Epithelial cell of prostate (primary cell): ENCODE data around the gene SIGLEC7.
"Not testable (repeated sequence)": the region's sequence is repeated elsewhere in the genome, so short reads cannot be mapped to it uniquely, and the experiment has no call there.

Experiments
- DNase-seq: peaks from one replicate; pipeline ENCODE4 v3.0.0-alpha.2; 2011; ENCODE audit warnings: low read depth, low spot score
- H3K27ac ChIP-seq: fragments of 450-650 bp; 2 replicates; pipeline ENCODE4 v1.5.1; 2017; ENCODE audit warnings: mild to moderate bottlenecking

Gene SIGLEC7

DNA sequence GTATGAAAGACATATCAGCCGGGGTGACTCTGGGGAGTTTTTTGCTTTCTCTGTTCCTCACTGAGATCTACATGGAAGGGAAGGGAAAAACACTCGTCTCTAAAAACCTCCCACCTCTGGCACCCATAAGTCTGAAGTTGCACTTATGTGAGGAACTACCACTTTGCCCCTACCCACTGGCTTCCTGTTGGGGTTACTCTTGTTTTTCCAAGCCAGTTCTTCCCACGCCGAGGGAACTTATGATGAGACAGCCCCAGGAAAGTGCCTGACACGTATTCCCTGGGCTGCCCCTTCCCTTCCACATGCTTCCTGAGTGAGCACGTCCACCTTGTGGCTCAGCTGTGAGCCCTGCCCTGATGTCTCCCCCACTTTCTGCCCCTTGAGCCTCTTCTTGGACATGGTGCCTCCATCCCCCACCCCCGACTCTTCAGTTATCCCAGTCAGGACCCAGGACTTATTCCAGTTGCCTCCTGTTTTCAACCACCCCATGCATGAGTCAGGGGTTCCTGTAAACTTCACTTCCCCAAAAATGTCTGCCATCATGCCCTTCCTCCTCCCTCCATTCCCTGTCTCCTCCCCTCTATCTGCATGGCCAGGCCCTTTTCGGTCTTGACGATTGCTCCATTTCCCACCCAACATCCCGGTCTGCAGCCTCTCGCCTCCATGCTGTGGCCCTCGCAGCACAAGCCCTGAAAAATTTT, 5.1 kb upstream of the SIGLEC7 start:
- no peak for DNase-seq
- H3K27ac ChIP-seq = no peak overlapping the region

DNA sequence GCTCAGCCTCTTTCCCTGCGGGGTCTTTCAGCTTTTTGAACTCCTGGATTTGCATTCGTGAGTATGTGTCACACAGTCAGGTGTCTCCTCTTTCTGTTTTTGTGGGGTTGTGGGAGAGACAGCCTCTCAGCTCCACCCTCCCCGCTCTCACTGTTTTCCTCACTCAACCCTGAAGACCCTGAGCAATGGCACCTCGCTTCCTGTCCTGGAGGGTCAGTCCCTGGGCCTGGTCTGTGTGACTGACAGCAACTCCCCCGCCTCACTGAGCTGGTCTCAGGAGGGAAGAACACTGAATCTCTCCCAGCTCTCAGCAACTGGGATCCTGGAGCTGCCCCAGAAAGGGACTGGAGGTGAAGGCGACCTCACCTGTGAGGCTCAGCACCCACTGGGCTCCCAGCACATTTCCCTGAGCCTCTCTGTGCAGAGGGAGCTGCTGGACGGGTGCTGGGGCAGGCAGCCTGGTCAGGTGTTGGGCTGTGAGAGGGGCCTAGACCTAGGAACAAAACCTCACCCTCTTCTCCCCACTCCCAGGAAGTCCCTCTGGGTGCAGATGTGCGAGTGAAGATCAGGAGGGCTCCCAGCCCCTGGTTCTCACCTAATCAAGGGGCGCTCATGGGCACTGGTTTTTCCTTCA, 4.2 kb upstream of the SIGLEC7 start:
- no peak overlapping the region for H3K27ac ChIP-seq
- no peak for DNase-seq

DNA sequence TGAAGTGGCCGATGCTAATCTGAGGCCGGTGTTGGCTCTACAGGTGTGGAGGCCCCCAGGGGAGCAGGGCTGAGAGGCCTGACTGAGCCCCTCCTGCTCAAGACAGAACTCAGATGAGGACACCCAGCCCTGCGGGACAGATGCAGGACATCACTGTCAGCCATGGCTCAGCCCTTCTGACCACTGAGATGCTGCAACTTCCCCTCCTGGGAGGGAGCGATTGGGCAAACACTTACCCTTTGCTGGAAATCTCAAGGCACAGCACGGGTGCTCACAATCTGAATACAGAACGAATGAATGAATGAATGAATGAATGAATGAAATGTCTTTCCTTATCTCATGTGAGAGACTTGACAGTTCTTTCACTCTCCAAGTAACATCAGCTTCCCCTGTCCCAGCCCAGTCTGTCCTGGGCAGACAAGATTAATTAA, 3.5 kb upstream of the SIGLEC7 start:
- no peak overlapping the region for H3K27ac ChIP-seq
- DNase-seq = no peak

DNA sequence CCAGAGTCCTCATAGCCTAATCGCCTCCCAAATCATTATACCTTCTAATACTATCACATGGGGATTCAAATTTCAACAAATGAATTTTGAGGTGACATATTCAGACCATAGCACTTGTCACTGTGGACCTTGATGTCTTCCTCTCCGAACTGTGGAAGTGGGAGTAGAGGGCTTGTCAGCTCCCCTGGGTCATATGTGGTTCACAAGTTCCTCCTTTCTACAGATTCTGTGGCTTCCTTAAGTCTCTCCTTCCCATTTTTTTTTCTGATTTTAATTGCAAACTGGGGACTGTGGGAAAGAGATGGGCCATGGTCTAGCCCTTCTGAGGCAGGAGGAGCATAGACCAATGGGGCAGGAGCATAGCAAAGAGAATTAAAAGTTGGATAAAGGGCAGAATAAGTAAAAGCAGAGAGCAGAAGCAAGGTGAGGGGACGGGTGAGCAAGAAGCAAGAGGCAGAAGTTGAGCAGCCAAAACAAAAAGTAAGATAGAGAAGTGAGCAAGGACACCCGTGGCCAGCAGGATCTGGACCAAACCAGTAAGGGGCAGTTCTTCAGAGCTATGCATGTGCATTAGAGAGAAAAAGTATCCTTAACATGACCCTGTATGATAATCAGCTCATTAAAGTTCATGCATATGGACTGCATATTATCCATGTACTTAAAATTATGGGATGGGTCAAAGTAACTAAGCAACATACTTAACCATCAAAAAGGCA, 2.6 kb upstream of the SIGLEC7 start:
- H3K27ac ChIP-seq = no peak overlapping the region

DNA sequence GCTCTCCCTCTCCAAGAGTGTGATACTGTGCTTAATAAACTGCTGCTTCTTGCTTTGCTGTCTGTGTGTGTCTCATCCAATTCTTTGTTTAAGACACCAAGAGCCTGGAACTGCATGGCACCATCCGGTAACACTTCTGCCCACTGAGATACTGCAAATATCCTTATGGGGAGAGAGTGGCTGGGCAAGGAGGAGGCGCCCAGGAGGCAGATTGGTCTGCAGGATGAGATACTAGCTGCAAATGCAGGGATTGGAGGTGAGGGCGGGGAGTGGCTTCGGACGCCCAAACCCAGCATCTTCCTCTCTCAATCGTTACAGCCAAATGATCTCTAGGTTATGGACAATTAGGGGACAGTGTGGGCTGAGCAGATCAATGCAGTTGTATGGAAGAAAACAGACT, 1.7 kb upstream of the SIGLEC7 start:
- DNase-seq = no peak
- no peak overlapping the region for H3K27ac ChIP-seq

More for the DNA sequence above, 2.6 kb upstream of the SIGLEC7 start:
- no peak for DNase-seq

DNA sequence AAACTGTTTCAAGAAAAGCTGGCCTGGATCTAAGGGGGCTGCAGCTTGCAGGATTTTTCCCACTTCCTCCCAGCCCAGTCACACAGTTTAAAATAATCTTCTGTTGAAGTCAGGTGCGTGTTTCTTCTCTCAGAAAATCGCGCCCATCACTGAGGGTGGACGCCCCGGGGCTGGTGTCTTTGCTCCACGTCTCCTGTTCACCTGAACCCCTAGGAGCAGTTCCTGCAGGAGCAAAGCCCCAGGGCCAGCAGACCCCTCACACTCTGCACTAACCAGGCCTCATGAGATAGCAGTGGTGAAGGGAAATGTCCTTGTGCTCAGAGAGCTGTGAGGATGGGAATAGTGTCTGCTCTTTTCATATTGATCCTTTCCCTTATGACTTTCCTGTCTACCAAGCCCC, 920 bp upstream of the SIGLEC7 start:
- H3K27ac ChIP-seq = no peak overlapping the region
- no peak for DNase-seq

DNA sequence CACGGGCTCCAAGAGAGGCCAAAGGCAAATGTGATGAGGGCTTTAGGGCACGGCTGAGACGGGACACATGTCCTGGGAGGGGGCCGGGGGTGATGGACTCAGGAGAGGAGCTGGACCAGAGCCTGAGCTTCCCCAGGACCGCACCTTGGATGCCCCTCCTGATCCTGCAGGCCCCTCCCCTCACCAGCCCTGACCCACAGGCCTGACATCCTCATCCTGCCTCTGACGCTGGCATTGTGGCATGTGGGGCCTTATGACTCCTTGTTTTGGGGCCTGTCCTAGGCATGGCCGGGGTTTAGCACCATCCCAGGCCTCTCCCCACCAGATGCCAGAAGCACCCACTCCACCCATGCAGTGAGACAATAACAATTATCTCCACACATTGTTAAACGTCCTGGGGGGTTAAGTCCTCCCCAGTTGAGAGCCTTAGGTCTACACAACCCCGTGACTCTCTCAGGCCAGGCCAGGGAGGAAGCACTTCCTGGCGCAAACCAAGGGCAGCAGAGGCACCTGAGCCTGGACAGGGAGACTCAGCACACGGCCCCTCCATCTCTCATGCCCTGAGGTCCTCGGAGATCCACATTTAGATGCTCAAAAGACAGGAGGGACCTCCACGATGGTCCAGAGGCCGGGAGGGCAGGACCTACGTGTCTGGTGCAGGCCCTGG, 841 bp downstream of the SIGLEC7 start:
- not testable (repeated sequence) for DNase-seq, H3K27ac ChIP-seq

DNA sequence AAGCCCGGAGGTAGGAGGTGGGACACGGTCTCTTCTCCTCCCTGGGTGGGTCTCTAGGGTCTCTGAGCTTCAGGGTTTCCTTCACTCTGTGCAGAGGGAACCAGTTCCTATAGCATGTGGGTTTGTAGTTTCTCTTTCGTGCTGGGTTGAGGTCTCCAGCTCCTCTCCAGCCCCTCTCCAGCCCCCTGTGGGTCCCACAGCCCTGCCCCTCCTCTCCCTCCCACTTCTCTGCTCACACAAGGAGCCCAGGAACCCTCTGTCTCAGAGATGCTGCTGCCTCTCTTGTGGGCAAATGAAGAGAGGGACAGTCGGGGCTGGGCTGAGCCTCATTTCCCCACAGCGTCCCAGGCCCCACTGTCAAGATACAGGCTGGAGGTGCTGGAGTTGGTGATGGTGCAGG, 1.4 kb downstream of the SIGLEC7 start:
- no peak for DNase-seq
- H3K27ac ChIP-seq = no peak overlapping the region

DNA sequence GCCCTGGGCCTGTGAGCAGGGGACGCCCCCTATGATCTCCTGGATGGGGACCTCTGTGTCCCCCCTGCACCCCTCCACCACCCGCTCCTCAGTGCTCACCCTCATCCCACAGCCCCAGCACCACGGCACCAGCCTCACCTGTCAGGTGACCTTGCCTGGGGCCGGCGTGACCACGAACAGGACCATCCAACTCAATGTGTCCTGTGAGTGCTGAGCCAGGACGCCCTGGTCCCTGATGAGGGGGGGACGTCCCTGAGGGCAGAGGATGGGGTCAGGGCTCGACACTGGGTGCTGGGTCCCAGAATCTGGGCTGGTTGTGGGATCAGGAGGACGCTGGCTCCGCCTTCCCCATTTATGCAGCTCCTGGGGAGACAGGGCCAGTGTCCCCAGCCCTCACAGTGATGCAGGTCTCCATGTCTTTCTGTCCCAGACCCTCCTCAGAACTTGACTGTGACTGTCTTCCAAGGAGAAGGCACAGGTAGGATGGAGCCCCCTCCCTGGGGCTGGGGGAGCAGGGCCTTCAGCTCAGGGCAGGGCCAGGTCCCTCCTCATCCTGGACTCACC, 2.5 kb downstream of the SIGLEC7 start:
- DNase-seq = no peak
- no peak overlapping the region for H3K27ac ChIP-seq

DNA sequence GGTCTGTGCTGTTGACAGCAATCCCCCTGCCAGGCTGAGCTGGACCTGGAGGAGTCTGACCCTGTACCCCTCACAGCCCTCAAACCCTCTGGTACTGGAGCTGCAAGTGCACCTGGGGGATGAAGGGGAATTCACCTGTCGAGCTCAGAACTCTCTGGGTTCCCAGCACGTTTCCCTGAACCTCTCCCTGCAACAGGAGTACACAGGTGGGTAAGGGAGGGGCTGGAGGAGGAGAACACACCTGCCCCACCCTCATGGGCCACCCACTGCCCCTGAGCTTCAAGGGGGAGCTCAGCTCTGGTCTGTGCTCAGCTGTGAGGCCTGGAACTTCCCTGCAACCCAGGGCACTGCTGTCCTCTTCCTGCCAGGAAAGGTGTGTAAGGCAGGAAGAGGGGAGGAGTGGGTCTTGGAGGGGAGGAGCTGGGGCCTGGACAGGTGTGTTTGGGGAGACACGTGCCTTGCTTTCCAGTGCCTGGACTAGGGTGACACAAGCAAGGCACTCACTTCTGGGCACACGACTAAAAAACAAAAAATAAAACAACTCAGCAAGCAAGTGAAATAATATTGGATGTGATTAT, 3.9 kb downstream of the SIGLEC7 start:
- no peak for DNase-seq
- no peak overlapping the region for H3K27ac ChIP-seq

DNA sequence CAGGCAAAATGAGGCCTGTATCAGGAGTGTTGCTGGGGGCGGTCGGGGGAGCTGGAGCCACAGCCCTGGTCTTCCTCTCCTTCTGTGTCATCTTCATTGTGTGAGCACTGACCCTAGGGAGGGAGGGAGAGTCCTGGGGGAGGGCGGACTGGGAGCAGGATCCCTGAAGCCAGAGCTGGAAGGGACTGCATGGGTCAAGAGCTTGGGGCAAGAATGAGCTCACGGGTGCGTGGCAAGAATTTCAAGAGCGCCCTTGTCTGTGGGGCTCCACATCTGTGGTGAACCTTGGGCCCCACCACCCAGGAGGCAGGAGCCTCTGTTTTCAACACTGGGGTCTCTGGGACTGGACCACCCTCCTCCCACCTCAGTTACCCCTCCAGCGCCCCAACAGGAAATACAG, 4.7 kb downstream of the SIGLEC7 start:
- DNase-seq = no peak
- no peak overlapping the region for H3K27ac ChIP-seq

DNA sequence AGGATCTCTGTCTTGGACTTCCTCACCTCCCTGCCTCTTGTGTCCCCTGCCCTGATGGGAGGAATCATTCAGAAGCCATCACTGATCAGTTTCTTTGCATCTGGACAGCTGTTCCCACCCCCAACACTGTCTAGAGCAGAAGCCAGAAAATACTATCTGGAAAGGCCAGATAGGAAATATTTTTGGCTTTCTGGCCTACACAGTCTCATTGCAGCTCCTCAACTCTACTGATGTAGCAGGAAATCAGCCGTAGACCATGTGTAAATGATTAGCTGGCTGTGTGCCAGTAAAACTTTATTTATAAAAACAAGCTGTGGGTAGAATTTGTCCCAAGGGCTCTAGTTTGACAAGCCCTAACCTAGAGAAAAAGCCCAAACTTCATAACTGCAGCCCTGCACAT, 5.6 kb downstream of the SIGLEC7 start:
- DNase-seq = no peak
- no peak overlapping the region for H3K27ac ChIP-seq

DNA sequence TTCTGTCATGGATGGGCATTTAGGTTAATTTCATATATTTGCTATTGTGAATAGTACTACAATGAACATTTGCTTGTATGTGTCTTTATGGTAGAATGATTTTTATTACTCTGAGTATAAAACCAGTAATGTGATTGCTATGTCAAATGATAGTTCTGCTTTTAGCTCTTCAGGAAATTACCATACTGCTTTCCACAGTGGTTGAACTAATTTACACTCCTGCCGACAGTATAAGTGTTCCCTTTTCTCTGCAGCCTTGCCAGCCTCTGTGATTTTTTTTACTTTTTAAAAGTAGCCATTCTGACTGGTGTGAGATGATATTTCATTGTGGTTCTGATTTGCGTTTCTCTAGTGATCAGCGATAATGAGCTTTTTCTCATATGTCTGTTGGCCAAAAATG, 6.5 kb downstream of the SIGLEC7 start:
- H3K27ac ChIP-seq = no peak overlapping the region
- no peak for DNase-seq

DNA sequence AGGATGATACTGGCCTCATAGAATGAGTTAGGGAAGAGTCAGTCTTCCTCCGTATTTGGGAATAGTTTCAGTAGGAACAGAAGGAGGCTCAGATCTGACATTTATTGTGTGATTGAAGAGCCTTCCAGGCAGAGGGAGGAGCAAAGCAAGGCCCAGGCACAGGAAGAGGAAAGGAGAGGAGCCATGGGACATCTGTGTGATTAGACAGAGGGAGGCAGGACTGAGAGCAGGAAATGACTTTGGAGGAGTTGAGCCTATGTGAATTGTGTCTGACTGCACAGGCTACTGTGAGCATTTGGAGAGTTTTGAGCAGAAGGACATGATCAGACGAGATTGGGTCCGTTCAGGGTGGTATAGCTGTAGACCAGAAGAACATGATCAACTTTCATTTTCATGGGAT, 8.5 kb downstream of the SIGLEC7 start:
- no peak overlapping the region for H3K27ac ChIP-seq
- no peak for DNase-seq

DNA sequence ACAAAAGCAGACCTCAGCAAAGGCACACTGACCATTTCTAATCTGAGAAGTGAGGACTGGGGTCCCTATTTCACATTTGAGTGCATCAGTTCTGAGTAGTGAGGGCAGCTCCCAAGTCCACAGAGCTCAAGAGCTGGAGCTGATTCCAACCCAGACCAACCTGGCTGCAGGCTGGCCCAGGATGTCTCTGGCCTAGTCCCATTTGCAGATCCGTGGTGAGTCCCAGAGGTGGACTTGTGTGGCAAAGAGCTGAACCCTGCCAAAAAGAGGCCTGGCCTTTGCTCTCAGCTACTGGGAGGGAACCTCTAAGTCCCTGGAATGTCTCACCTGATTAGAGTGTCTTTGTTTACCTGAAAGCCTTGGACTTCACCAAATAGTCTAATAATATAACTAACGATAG, 14.6 kb downstream of the SIGLEC7 start:
- DNase-seq = no peak
- no peak overlapping the region for H3K27ac ChIP-seq

DNA sequence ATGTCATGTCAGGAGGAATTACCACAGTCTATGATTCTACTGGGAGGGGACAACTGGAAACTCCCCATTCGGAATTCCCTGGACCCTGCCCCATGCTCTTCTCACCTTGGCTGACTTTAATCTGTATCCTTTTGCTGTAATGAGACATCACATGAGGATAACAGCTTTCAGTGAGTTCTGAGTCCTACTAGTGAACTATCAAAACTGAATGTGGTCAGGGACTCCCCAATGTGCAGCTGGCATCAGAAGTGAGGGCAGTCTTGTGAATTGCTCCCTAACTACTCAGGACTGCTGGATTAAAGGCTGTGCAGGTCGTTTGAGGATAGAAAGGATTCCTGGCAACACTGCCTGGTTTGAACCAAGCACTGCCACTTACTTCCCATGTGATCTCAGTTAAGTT, 15.2 kb downstream of the SIGLEC7 start:
- no peak for DNase-seq

DNA sequence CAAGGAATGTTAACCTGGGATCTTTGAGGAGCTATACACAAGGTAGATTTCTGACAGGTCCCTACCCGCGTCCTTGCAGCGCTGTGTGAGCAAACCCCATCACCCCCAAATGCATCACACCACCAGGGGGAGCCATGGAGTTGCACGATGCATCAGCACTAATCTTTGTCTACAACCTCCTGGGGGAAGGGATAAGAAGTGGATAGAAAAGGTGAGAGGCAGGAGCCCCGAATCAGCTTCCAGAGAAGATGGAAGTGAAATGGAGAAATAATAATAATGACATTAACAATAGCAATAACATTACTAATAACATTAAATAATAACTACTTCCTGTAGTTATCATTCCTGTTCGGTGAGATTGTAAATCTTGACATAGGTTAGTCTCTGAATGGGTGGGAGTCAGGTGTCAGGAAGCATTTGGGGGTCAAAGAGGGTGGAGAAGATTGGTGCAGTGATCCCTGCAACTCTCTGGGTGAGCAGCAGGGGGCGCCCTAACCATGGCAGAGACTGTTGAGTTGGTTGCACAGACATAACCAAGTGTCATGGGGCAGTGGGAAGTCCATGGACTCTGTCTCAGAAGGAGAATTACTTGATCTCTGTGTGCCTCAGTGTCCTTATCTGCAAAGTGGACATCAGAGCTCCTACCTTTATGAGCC, 16.5 kb downstream of the SIGLEC7 start:
- no peak overlapping the region for H3K27ac ChIP-seq
- no peak for DNase-seq

More for the DNA sequence above, 15.2 kb downstream of the SIGLEC7 start:
- no peak overlapping the region for H3K27ac ChIP-seq

DNA sequence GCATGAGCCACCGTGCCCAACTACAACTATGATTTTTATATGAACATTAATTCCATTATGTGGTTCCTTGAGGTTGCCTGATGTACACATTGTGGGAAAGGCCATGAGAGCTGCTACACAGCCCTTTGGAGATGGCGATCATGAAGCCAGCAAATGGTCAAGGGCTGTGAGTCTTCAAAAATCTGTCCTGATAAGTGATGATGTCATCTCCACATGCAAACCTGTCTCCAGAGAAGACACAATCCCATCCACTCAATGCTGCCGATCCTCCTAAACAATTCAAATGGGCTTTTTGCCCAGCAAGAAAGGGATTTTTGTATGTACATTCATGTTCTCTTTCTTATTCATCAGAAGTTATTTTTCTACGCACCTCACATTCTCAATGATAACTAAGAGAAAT, 17.6 kb downstream of the SIGLEC7 start:
- no peak overlapping the region for H3K27ac ChIP-seq
- no peak for DNase-seq

DNA sequence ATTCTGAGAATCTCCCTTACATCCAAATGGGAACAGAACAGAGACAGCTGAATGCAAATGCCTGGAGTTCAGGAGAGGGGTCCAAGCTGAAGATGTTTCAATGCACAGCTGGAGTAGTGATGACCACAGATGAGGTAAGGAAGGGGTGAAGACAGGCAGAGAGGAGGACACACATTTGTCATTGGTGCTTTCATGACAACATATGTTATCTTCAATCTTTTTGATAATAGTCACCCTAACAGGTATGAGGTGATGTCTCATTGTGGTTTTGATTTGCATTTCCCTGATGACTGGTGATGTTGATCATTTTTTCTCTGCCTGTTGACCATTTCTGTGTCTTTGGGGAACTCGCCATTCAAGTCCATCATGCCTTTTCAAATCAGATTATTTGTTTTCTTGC, 19.2 kb downstream of the SIGLEC7 start:
- peak; percentile 40 for DNase-seq

More for the DNA sequence above, 19.2 kb downstream of the SIGLEC7 start:
- H3K27ac ChIP-seq = no peak overlapping the region
